ENCODE measurements around the gene XPR1.

DNA sequence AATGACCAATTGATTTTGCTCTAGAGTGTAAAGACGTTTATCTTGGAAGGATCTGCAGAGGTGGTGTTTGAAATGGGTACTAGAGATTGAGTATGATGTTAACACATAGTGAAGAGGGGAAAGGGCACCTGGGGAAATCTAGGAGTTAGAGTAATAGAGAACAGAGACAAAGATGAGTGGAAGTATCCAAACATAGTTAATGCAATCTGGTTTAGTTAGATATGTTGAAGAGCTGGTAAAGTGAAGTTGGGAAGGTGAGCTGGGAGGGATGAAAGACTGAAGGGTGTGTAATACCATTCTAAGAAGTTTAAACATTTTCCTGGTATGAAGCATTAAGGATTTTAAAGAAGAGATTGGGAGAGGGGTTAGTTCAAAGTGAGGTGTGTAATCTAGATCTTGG, 11.0 kb downstream of the XPR1 start:
- TF ChIP-seq, protein P1, sequence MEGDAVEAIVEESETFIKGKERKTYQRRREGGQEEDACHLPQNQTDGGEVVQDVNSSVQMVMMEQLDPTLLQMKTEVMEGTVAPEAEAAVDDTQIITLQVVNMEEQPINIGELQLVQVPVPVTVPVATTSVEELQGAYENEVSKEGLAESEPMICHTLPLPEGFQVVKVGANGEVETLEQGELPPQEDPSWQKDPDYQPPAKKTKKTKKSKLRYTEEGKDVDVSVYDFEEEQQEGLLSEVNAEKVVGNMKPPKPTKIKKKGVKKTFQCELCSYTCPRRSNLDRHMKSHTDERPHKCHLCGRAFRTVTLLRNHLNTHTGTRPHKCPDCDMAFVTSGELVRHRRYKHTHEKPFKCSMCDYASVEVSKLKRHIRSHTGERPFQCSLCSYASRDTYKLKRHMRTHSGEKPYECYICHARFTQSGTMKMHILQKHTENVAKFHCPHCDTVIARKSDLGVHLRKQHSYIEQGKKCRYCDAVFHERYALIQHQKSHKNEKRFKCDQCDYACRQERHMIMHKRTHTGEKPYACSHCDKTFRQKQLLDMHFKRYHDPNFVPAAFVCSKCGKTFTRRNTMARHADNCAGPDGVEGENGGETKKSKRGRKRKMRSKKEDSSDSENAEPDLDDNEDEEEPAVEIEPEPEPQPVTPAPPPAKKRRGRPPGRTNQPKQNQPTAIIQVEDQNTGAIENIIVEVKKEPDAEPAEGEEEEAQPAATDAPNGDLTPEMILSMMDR (IDR thresholded peaks at IDR 0.05): no peak
- TF ChIP-seq POLR2A (IDR thresholded peaks at IDR 0.05): no peak

All from uterus (tissue), 2 donors.